Stomach (tissue), 9 donors: ENCODE results near the gene SLC35E1. TPM values are rescaled to one million over a fixed set of nuclear protein-coding genes. Genes with fewer than 3 reads are reported as not detected.

Source experiments
- DNase-seq, 2 donors: peaks; one replicate each; pipeline versions ENCODE4 v3.0.0 to v3.0.0-alpha.2; 2013 to 2019
- H3K27ac ChIP-seq, 5 donors: fragments of 200-600 bp in 4 of 5; sonication (generic) in 4 of 5; one replicate each; pipeline ENCODE4 v1.5.1; 2013 to 2019; ENCODE audit warnings: mild to moderate bottlenecking in 1 of 5, moderate library complexity in 1 of 5
- H3K27me3 ChIP-seq, 3 donors: fragments of 200-600 bp; sonication (generic); one replicate each; pipeline ENCODE4 v1.5.1; 2017 to 2019; ENCODE audit warnings: mixed run types in 1 of 3
- H3K36me3 ChIP-seq, 4 donors: fragments of 200-600 bp; sonication (generic); 1 replicate in 3 of 4; 2 replicates in 1 of 4; pipeline ENCODE4 v1.5.1; 2016 to 2019
- H3K4me1 ChIP-seq, 4 donors: fragments of 200-600 bp; sonication (generic); one replicate each; pipeline ENCODE4 v1.5.1; 2016 to 2019
- H3K4me3 ChIP-seq, 4 donors: fragments of 200-600 bp; sonication (generic) in 3 of 4; one replicate each; pipeline ENCODE4 v1.5.1; 2016 to 2019; ENCODE audit warnings: mild to moderate bottlenecking in 1 of 4
- H3K9me3 ChIP-seq, 4 donors: fragments of 200-600 bp; sonication (generic); one replicate each; pipeline ENCODE4 v1.5.1; 2016 to 2019
- CTCF ChIP-seq, 7 experiments: fragments of 450-650 bp in 4 of 7; fragments of 200-600 bp in 3 of 7; sonication (generic) in 3 of 7; IDR thresholded peaks; one replicate each; pipeline ENCODE4 v1.5.1; 2016 to 2019; ENCODE audit warnings: antibody characterized with exemption in 7 of 7, control low read depth in 2 of 7, mild to moderate bottlenecking in 1 of 7
- EP300 ChIP-seq: sonication (generic); formaldehyde crosslinking; IDR thresholded peaks from one replicate; pipeline ENCODE4 v1.6.1; 2017; ENCODE audit warnings: antibody characterized with exemption
- POLR2A ChIP-seq, 4 donors: fragments of 450-650 bp; IDR thresholded peaks; one replicate each; pipeline ENCODE4 v1.6.1; 2016; ENCODE audit warnings: antibody characterized with exemption in 4 of 4, control low read depth in 2 of 4, mild to moderate bottlenecking in 1 of 4, moderate library complexity in 1 of 4
- POLR2AphosphoS5 ChIP-seq, 3 donors: sonication (generic); formaldehyde crosslinking; IDR thresholded peaks; one replicate each; pipeline ENCODE4 v1.6.1; 2016; ENCODE audit warnings: antibody characterized with exemption in 3 of 3
- WGBS, 5 donors: extraction: QIAGEN DNeasy Blood & Tissue Kit in 3 of 5; methylation state at CpG; one replicate each; pipeline versions ENCODE4 v1.1.5 to v1.1.7; 2013 to 2018; 5-methylcytosine and 5-hydroxymethylcytosine counted together
- intact Hi-C: fragments of 100-400 bp; cut with DNase I; formaldehyde crosslinking; loops from one replicate; pipeline ENCODE4 v1.15.1; 2023; ENCODE audit warnings: low total_unique reads
- polyA plus RNA-seq, 3 donors: library from polyadenylated mRNA; stranded (reverse); fragments of 200-250 nt; gene quantifications; one replicate each; pipeline ENCODE4 v1.2.3, GENCODE V29; 2013
- total RNA-seq, 5 donors: library from RNA; depleted of rRNA; stranded (reverse); fragments of >200 nt; gene quantifications; one replicate each; pipeline versions ENCODE4 v1.1.0 to v1.2.3, GENCODE V29; 2014 to 2016
- donor health status: healthy with polysubstance abuse.
- donor health status: Bipolar disorder and iron deficiency.
- donor health status: healthy.

SLC35E1 gene
- total and polyA plus RNA-seq, 8 donors, result 16.2 to 63.7 (median 27.7) TPM

- intact Hi-C loops, result no loop called here
- H3K9me3 ChIP-seq, result no peaks in the 10 kb centered on the region
- no peak overlapping the region for H3K27ac ChIP-seq
- no peak overlapping the region for H3K4me3 ChIP-seq
- 83 to 92% (median 87%) methylated on average over 9 of the region's 9 CpGs for WGBS, 5 donors
- H3K4me1 ChIP-seq, result peaks cover 51 to 92% (median 74%) of the 10 kb centered on the region in 4 donors
- no peak for TF ChIP-seq CTCF (IDR thresholded peaks at IDR 0.05)
- TF ChIP-seq POLR2A (IDR thresholded peaks at IDR 0.05), result no peak
- no peaks in the 10 kb centered on the region for H3K27me3 ChIP-seq
- H3K36me3 ChIP-seq, result no peaks in the 10 kb centered on the region
- DNase-seq, result no peak
These were observed 18.9 kb upstream of the SLC35E1 start for GRCh38 chr19:16590876-16591802.

DNA sequence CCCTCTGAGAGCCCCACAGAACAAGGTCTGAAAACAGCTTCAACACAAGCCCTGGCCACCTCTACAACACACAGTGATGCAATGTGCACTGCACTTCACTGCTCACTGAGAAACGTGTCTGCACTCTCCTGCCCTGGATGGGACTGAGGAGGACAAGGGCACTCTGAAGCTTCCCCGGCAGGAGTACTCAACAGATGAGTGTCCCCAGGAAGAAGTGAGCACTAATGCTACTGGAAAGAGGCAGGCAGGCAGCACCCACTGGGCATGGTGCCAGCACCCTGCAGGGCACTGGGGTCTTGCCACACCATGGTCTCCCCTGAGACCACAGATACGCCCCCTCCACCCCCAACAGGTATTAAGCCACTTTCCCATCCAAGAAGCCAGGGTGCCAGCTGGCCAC is 17.7 kb upstream of the SLC35E1 start:
- no peak for TF ChIP-seq EP300
- TF ChIP-seq CTCF (IDR thresholded peaks at IDR 0.05), result no peak
- no peak for TF ChIP-seq POLR2AphosphoS5 (IDR thresholded peaks at IDR 0.05)
- TF ChIP-seq POLR2A (IDR thresholded peaks at IDR 0.05), result no peak
- Histone ChIP-seq H3K27me3 (no peaks in the 10 kb centered on the region), H3K9me3 (no peaks in the 10 kb centered on the region), H3K4me3 (no peak overlapping the region), H3K4me1 (peaks cover 60 to 92% (median 82%) of the 10 kb centered on the region in 4 donors), H3K27ac (no peak overlapping the region), H3K36me3 (no peaks in the 10 kb centered on the region)
- WGBS, 5 donors, result 35 to 75% (median 66%) methylated on average over 2 to 3 of the region's 3 CpGs; no CpG with 5 or more reads in 1 of the 5 donors
- DNase-seq, result no peak
- intact Hi-C loops, result no loop called here

DNA sequence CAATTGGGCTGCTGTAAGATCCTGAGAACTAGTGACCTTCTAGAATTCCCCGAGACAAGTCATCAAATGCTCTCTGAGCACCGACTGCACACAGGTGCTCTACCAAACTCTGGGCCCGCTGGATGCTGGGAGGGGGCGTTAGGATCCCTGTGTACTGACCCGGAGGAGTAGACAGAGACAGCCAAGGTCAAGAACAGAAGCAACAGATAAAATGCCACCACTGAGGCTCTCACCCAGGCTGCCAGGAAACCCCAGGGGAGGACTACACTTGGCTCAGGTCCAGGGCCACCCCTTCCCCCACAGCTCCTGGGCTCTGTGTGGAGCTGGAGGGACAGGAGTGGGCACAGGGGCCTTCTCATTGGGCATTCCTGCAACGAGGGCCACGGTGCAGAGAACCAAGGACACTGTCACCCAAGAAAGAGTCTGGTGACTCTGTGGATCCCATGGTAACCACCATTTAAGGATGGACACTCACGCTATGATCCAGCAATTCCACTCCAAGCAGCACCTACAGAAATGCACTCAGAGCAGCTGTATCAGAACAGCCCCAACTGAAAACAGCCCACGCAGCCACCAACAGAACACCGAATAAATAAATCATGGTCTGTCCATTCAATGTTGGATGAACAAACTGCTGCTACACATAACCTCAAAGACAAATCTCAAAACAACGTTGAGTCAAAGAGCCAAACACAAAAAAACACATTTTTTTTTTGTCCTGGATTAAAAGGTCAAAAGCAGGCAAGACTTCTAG is 16.8 kb upstream of the SLC35E1 start:
- DNase-seq, result no peak
- Histone ChIP-seq H3K4me1 (peaks cover 64 to 92% (median 83%) of the 10 kb centered on the region in 4 donors), H3K9me3 (no peaks in the 10 kb centered on the region), H3K27me3 (no peaks in the 10 kb centered on the region), H3K27ac (peak overlapping the region in 3 of 5 donors; percentile 67 to 77 (median 72)), H3K4me3 (no peak overlapping the region), H3K36me3 (no peaks in the 10 kb centered on the region)
- intact Hi-C loops, result no loop called here
- 68 to 80% (median 77%) methylated on average over 7 to 11 of the region's 11 CpGs for WGBS, 5 donors
- no peak for TF ChIP-seq EP300
- no peak for TF ChIP-seq POLR2A (IDR thresholded peaks at IDR 0.05)
- no peak for TF ChIP-seq CTCF (IDR thresholded peaks at IDR 0.05)
- TF ChIP-seq POLR2AphosphoS5 (IDR thresholded peaks at IDR 0.05), result no peak
